HepG2 (cell line): ENCODE measurements around the gene PPP1R12A. TPM values are rescaled to one million over a fixed set of nuclear protein-coding genes. Genes with fewer than 3 reads are reported as not detected.

ENCODE experiments used
- ATAC-seq: fragments of 200-7000 bp; cut with Tn5 transposase; 3 replicates; pipeline ENCODE4 v1.9.1; 2020; ENCODE audit warnings: mild to moderate bottlenecking, moderate library complexity
- BruUV-seq: library from RNA; stranded (reverse); fragments of 400-500 nt; replicated peaks from 2 replicates; lab custom pipeline; 2021; lab: Mats Ljungman, UMichigan
- CTCF ChIA-PET: fragments of 300-600 bp; formaldehyde crosslinking; extraction: SDS; loops from one replicate; lab custom pipeline; 2021; ENCODE audit warnings: low total read pairs, inconsistent platforms, low intra/inter-chr PET ratio; lab: Yijun Ruan, JAX
- POLR2A ChIA-PET: fragments of 350-600 bp; sonication (Branson Sonifier 250); formaldehyde crosslinking; loops from one replicate; lab custom pipeline; 2020; ENCODE audit warnings: antibody characterized with exemption, inconsistent platforms; lab: Yijun Ruan, JAX
- DNase-seq: peaks from one replicate; pipeline ENCODE4 v3.0.0-alpha.2; 2015; ENCODE audit warnings: low spot score
- FAIRE-seq: peaks from 3 replicates; lab custom pipeline; 2011; peaks lifted over from hg19 to GRCh38; lab: Jason Lieb, UNC
- H2AFZ ChIP-seq: one replicate; pipeline ENCODE4 v1.6.1; 2011; ENCODE audit warnings: low read length, inconsistent platforms
- H3K27ac ChIP-seq: fragments of 300-600 bp; 3 replicates; pipeline ENCODE4 v1.8.0; 2011; ENCODE audit warnings: mixed run types, mild to moderate bottlenecking, mixed read lengths, low read length, inconsistent platforms; ENCODE audit not compliant: insufficient read depth; ENCODE audit errors: extremely low read length
- H3K27me3 ChIP-seq, 2 experiments: fragments of 200-600 bp in 1 of 2; 2 replicates in 1 of 2; 3 replicates in 1 of 2; pipeline versions ENCODE4 v1.6.0 to v1.8.0; 2011; ENCODE audit warnings: low read length in 2 of 2, mild to moderate bottlenecking in 2 of 2, moderate library complexity in 2 of 2, inconsistent platforms in 1 of 2; ENCODE audit not compliant: insufficient read depth in 2 of 2, control insufficient read depth in 1 of 2
- H3K36me3 ChIP-seq, 2 experiments: fragments of 200-600 bp in 1 of 2; replicated peaks in 1 of 2; 2 replicates in 1 of 2; 3 replicates in 1 of 2; pipeline versions ENCODE4 v1.5.1 to v1.8.0; 2011; ENCODE audit warnings: low read length in 2 of 2, inconsistent platforms in 1 of 2; ENCODE audit not compliant: insufficient read depth in 2 of 2, control insufficient read depth in 1 of 2
- H3K4me1 ChIP-seq: 2 replicates; pipeline ENCODE4 v1.5.1; 2012; ENCODE audit warnings: low read length, inconsistent platforms; ENCODE audit not compliant: insufficient read depth
- H3K4me2 ChIP-seq: 2 replicates; pipeline ENCODE4 v1.6.0; 2011; ENCODE audit warnings: low read depth, low read length, inconsistent platforms
- H3K4me3 ChIP-seq, 3 experiments: fragments of 200-600 bp in 1 of 3; sonication (generic), shearing (Covaris generic) in 1 of 3; replicated peaks in 1 of 3; 2 replicates each; pipeline ENCODE4 v1.5.1; 2011 to 2016; ENCODE audit warnings: low read length in 3 of 3, inconsistent platforms in 2 of 3, low read depth in 2 of 3, mild to moderate bottlenecking in 2 of 3, control low read depth in 1 of 3, mixed read lengths in 1 of 3; ENCODE audit not compliant: insufficient read depth in 1 of 3
- H3K79me2 ChIP-seq: one replicate; pipeline ENCODE4 v1.6.1; 2011; ENCODE audit warnings: low read length, inconsistent platforms; ENCODE audit not compliant: insufficient read depth
- H3K9ac ChIP-seq: 2 replicates; pipeline ENCODE4 v1.6.0; 2011; ENCODE audit warnings: mild to moderate bottlenecking, low read depth, low read length, inconsistent platforms; ENCODE audit not compliant: insufficient read depth
- H3K9me3 ChIP-seq: 2 replicates; pipeline ENCODE4 v1.5.1; 2012; ENCODE audit warnings: mild to moderate bottlenecking, low read length
- H4K20me1 ChIP-seq: 2 replicates; pipeline ENCODE4 v1.6.0; 2011; ENCODE audit warnings: inconsistent platforms, mild to moderate bottlenecking, low read length, moderate library complexity; ENCODE audit not compliant: insufficient read depth
- CENPBD1 ChIP-seq: sonication (generic); formaldehyde crosslinking; IDR thresholded peaks from 2 replicates; pipeline ENCODE4 v1.8.0; 2022; ENCODE audit warnings: missing genetic modification reagents, low read depth, mild to moderate bottlenecking, borderline replicate concordance
- CHD2 ChIP-seq: IDR thresholded peaks from 2 replicates; pipeline ENCODE4 v1.6.1; 2011; ENCODE audit warnings: low read depth, low read length, improper control_type of control experiment
- HMG20A ChIP-seq: IDR thresholded peaks from 2 replicates; pipeline ENCODE4 v1.6.1; 2016; ENCODE audit warnings: borderline replicate concordance
- NR2F1 ChIP-seq, 2 experiments: fragments of 450-650 bp in 1 of 2; formaldehyde crosslinking in 1 of 2; IDR thresholded peaks; 2 replicates each; pipeline versions ENCODE4 v1.5.0 to v1.6.1; 2016 to 2020; ENCODE audit warnings: mild to moderate bottlenecking in 1 of 2, missing compliant biosample characterization in 1 of 2, missing genetic modification reagents in 1 of 2, moderate library complexity in 1 of 2
- REPIN1 ChIP-seq: sonication (generic); formaldehyde crosslinking; IDR thresholded peaks from 2 replicates; pipeline ENCODE4 v1.8.0; 2022; ENCODE audit warnings: missing genetic modification reagents, low read depth, mild to moderate bottlenecking, borderline replicate concordance
- TOE1 ChIP-seq: sonication (generic); formaldehyde crosslinking; IDR thresholded peaks from 2 replicates; pipeline ENCODE4 v1.4.0; 2020; ENCODE audit warnings: mild to moderate bottlenecking, missing genetic modification reagents
- ZBTB4 ChIP-seq: sonication (generic); formaldehyde crosslinking; IDR thresholded peaks from 2 replicates; pipeline ENCODE4 v1.4.0; 2020; ENCODE audit warnings: missing genetic modification reagents, mild to moderate bottlenecking, borderline replicate concordance
- ZHX1 ChIP-seq: sonication (generic); formaldehyde crosslinking; IDR thresholded peaks from 2 replicates; pipeline ENCODE4 v1.8.1; 2022; ENCODE audit warnings: low read depth, mild to moderate bottlenecking, missing genetic modification reagents
- ZNF207 ChIP-seq: fragments of 450-650 bp; IDR thresholded peaks from 2 replicates; pipeline ENCODE4 v1.6.1; 2016; ENCODE audit warnings: antibody characterized with exemption, borderline replicate concordance
- ZNF329 ChIP-seq: sonication (generic); formaldehyde crosslinking; IDR thresholded peaks from 2 replicates; pipeline ENCODE4 v1.9.0; 2021; ENCODE audit warnings: low read depth, mild to moderate bottlenecking, missing genetic modification reagents
- ZNF556 ChIP-seq: sonication (generic); formaldehyde crosslinking; IDR thresholded peaks from 2 replicates; pipeline ENCODE4 v1.4.0; 2020; ENCODE audit warnings: mild to moderate bottlenecking, missing genetic modification reagents, borderline replicate concordance
- ZNF598 ChIP-seq: sonication (generic); formaldehyde crosslinking; IDR thresholded peaks from 2 replicates; pipeline ENCODE4 v1.5.1; 2020; ENCODE audit warnings: mild to moderate bottlenecking, missing genetic modification reagents, borderline replicate concordance
- ZNF687 ChIP-seq: sonication (generic); formaldehyde crosslinking; IDR thresholded peaks from 2 replicates; pipeline ENCODE4 v1.5.1; 2020; ENCODE audit warnings: mild to moderate bottlenecking, missing genetic modification reagents, moderate library complexity
- ZNF850 ChIP-seq: sonication (generic); formaldehyde crosslinking; conservative IDR thresholded peaks from 2 replicates; pipeline ENCODE4 v1.9.0; 2021; ENCODE audit warnings: mild to moderate bottlenecking, missing genetic modification reagents
- WGBS: methylation state at CpG from one replicate; pipeline ENCODE4 v1.1.6; 2017; ENCODE audit warnings: low lambda C conversion rate; 5-methylcytosine and 5-hydroxymethylcytosine counted together
- in situ Hi-C: cut with HindIII; loops from 2 replicates; pipeline ENCODE4 v1.10.0; 2017; ENCODE audit warnings: low pct_unique_long_range_greater_than_20kb; ENCODE audit not compliant: extremely low pct_ligation_motif_present
- intact Hi-C: fragments of 100-400 bp; cut with micrococcal nuclease; formaldehyde crosslinking; loops from one replicate; pipeline ENCODE4 v1.10.0; 2022; ENCODE audit not compliant: unreplicated experiment
- polyA plus RNA-seq, 8 experiments: library from polyadenylated mRNA; depleted of rRNA in 3 of 8; stranded (reverse) in 7 of 8; unstranded in 1 of 8; fragments of >200 nt; fragmentation: Illumina TruSeq in 4 of 8; extraction: Trizol in 4 of 8; gene quantifications; 2 replicates each; pipeline versions ENCODE4 v1.2.1 to v1.2.3, GENCODE V29; 2011 to 2016; ENCODE audit warnings: low read depth in 4 of 8, missing spikeins in 1 of 8, mixed read lengths in 1 of 8; ENCODE audit not compliant: insufficient read depth in 1 of 8
- total RNA-seq, 5 experiments: library from RNA; depleted of rRNA; stranded (reverse); fragments of >200 nt; fragmentation: Illumina TruSeq; extraction: Trizol; gene quantifications; 2 replicates each; pipeline ENCODE4 v1.2.3, GENCODE V29; 2016; ENCODE audit warnings: low read depth in 1 of 5

Gene PPP1R12A
- total and polyA plus RNA-seq, 2 of the 13 experiments (the other 11 are each of a cell fraction or from before 2014, with no cell fraction given), result 23.8 to 50.0 TPM

GRCh38 chr12:79961411-79961810 is 26.5 kb upstream of the PPP1R12A start:
- H2AFZ ChIP-seq, result no peak overlapping the region
- intact Hi-C loops, result no loop called here
- DNase-seq (no peak), FAIRE-seq (no peak), ATAC-seq (no peak)
- ChIA-PET POLR2A (no interaction called here), CTCF (no interaction called here)
- no peaks in the 10 kb centered on the region for H3K79me2 ChIP-seq
- WGBS, result 66% methylated on average over 1 of the region's 1 CpG
- no peak overlapping the region for H3K4me2 ChIP-seq
- no peaks in the 10 kb centered on the region for H3K36me3 ChIP-seq
- H3K9ac ChIP-seq, result no peak overlapping the region
- in situ Hi-C loops, result no loop called here
- no peaks in the 10 kb centered on the region for H3K4me1 ChIP-seq
- no peak overlapping the region for H3K27ac ChIP-seq
- no peaks in the 10 kb centered on the region for H3K9me3 ChIP-seq
- H3K27me3 ChIP-seq, result no peaks in the 10 kb centered on the region
- H4K20me1 ChIP-seq, result no peaks in the 10 kb centered on the region
- H3K4me3 ChIP-seq, result no peak overlapping the region
- no TSS peak for BruUV-seq
- TF ChIP-seq REPIN1 (CRISPR knock-in tag) (no peak), ZNF687 (CRISPR knock-in tag) (no peak), ZBTB4 (CRISPR knock-in tag) (no peak), ZNF207 (no peak), NR2F1 (CRISPR knock-in tag; IDR thresholded peaks at IDR 0.05) (no peak), ZNF329 (CRISPR knock-in tag) (no peak), ZNF598 (CRISPR knock-in tag) (no peak), ZNF850 (no peak), ZNF556 (CRISPR knock-in tag) (no peak), HMG20A (CRISPR knock-in tag) (no peak), CENPBD1 (CRISPR knock-in tag) (no peak), ZHX1 (CRISPR knock-in tag) (no peak), TOE1 (CRISPR knock-in tag) (no peak), CHD2 (no peak)
